GM23248 (cell line): ENCODE data around the gene CIRBP.

Experiments
- EZH2 ChIP-seq: fragments of 200-600 bp; sonication (generic); IDR thresholded peaks from 2 replicates; pipeline ENCODE4 v1.6.1; 2018; ENCODE audit warnings: antibody characterized with exemption, mild to moderate bottlenecking; ENCODE audit not compliant: insufficient read depth, poor library complexity, severe bottlenecking
- EZH2phosphoT487 ChIP-seq: fragments of 200-600 bp; sonication (generic); IDR thresholded peaks from 2 replicates; pipeline ENCODE4 v1.6.1; 2018; ENCODE audit warnings: antibody characterized with exemption, moderate library complexity, mild to moderate bottlenecking, low read depth; ENCODE audit not compliant: insufficient read depth

DNA sequence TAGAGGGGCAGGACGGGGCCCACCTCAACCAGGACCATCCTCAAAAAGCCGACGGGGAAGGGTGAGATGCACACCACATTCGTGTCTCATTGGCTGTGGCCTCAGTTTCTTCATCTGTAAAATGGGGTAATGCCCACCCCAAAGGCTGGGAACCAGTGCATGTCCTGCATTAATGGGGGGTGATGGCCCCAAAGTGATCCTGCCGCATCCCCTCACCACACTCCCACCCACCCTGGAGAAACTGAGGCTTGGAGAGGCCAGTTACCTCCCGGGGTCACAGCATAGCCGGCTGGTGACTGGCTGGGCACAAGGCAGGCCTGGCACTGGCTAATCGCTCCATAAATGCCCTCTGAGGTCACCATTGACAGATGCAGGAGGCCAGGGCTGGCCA is 21.4 kb upstream of the CIRBP start:
- TF ChIP-seq EZH2phosphoT487 (no peak), EZH2 (no peak)
